Esophagus (tissue), 2 donors: ENCODE data around the gene GPR171. TPM values are rescaled to one million over a fixed set of nuclear protein-coding genes. Genes with fewer than 3 reads are reported as not detected.
A peak's percentile ranks its signal among the peaks of the same experiment; 100 is the strongest.
"Not testable (repeated sequence)": the region's sequence is repeated elsewhere in the genome, so short reads cannot be mapped to it uniquely, and the experiment has no call there.

ENCODE experiments used
- H3K27ac ChIP-seq, 2 donors: one replicate each; pipeline ENCODE4 v1.5.1; 2013; ENCODE audit warnings: low read depth in 2 of 2, mild to moderate bottlenecking in 2 of 2, inconsistent platforms in 1 of 2, low read length in 1 of 2, moderate library complexity in 1 of 2
- H3K27me3 ChIP-seq, 2 donors: one replicate each; pipeline ENCODE4 v1.6.1; 2013; ENCODE audit warnings: low read length in 2 of 2, control low read depth in 1 of 2, mild to moderate bottlenecking in 1 of 2; ENCODE audit not compliant: insufficient read depth in 2 of 2, control insufficient read depth in 1 of 2
- H3K36me3 ChIP-seq, 2 donors: one replicate each; pipeline ENCODE4 v1.6.1; 2013; ENCODE audit warnings: low read length in 1 of 2; ENCODE audit not compliant: control insufficient read depth in 2 of 2, insufficient read depth in 2 of 2
- H3K4me1 ChIP-seq, 2 donors: one replicate each; pipeline ENCODE4 v1.6.1; 2013; ENCODE audit warnings: low read length in 1 of 2; ENCODE audit not compliant: control insufficient read depth in 2 of 2, insufficient read depth in 2 of 2
- H3K4me3 ChIP-seq, 2 donors: one replicate each; pipeline ENCODE4 v1.5.1; 2013; ENCODE audit warnings: low read length in 2 of 2, mild to moderate bottlenecking in 2 of 2, low read depth in 1 of 2, moderate library complexity in 1 of 2
- H3K9me3 ChIP-seq, 2 donors: one replicate each; pipeline ENCODE4 v1.6.1; 2013; ENCODE audit warnings: mild to moderate bottlenecking in 2 of 2, low read depth in 1 of 2, low read length in 1 of 2, moderate library complexity in 1 of 2; ENCODE audit not compliant: control insufficient read depth in 2 of 2, insufficient read depth in 1 of 2
- WGBS, 2 donors: extraction: QIAGEN DNeasy Blood & Tissue Kit; methylation state at CpG; one replicate each; pipeline ENCODE4 v1.1.7; 2013; 5-methylcytosine and 5-hydroxymethylcytosine counted together
- polyA plus RNA-seq, 2 donors: library from polyadenylated mRNA; stranded (reverse); fragments of 200-250 nt; gene quantifications; one replicate each; pipeline ENCODE4 v1.2.3, GENCODE V29; 2013
- donor health status: healthy with polysubstance abuse.
- donor health status: Bipolar disorder and iron deficiency.

Gene GPR171
- polyA plus RNA-seq, result 1 to 10 TPM in 1 of 2 donors, under 1 TPM in 1; 0.52 to 1.5 TPM

GRCh38 chr3:151203051-151203420, at the start of gene GPR171:
Gene GPR171, minus strand, starts transcription at chr3:151203216. Its CDS starts 3,830 bp downstream, at chr3:151199386.
- Histone ChIP-seq H3K27me3 (no peaks in the 10 kb centered on the region), H3K27ac (peak within 1 kb of the TSS in 1 of 2 donors; percentile 21), H3K9me3 (no peaks in the 10 kb centered on the region), H3K36me3 (no peaks in the 10 kb centered on the region), H3K4me3 (no peak within 1 kb of the TSS), H3K4me1 (no peaks in the 10 kb centered on the region)
- 79 to 83% methylated on average over 3 of the region's 3 CpGs for WGBS, 2 donors

DNA sequence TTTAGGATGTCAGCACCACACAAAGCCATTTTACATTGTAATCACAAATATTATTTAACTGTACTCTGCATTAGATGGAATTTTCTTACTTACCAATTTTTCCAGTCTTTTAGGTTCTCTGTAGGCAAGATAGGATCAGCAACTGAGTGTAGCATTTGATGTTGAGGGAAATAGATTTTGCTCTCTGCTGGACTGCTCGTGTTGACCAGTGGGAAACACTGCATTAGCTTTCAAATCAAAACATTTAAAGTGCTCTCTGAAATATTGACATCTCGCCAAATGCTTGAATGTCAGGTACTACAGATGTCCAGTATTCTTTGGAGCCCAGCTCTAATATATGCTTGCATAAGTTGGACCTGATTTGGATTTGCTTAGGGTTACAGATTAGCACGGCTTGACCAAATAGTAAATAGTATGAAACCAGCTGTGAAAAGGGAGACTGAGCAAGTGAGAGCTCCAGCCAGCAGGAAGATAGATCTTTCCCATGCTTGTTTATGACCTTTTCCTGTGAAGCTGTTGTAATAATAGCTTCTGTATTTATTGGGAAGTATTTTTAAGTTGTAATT, 45.8 kb upstream of the GPR171 start:
- Histone ChIP-seq H3K27me3 (no peaks in the 10 kb centered on the region), H3K4me1 (no peaks in the 10 kb centered on the region), H3K9me3 (no peaks in the 10 kb centered on the region), H3K4me3 (no peak overlapping the region), H3K27ac (no peak overlapping the region), H3K36me3 (no peaks in the 10 kb centered on the region)
- 40 to 50% methylated on average over 3 of the region's 3 CpGs for WGBS, 2 donors

DNA sequence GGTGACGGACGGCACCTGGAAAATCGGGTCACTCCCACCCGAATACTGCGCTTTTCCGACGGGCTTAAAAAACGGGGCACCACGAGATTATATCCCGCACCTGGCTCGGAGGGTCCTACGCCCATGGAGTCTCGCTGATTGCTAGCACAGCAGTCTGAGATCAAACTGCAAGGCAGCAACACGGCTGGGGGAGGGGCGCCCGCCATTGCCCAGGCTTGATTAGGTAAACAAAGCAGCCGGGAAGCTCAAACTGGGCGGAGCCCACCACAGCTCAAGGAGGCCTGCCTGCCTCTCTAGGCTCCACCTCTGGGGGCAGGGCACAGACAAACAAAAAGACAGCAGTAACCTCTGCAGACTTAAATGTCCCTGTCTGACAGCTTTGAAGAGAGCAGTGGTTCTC, 39.0 kb upstream of the GPR171 start:
- not testable (repeated sequence) for H3K36me3 ChIP-seq, H3K27me3 ChIP-seq, H3K9me3 ChIP-seq, H3K4me1 ChIP-seq, H3K27ac ChIP-seq, H3K4me3 ChIP-seq
- 78 to 88% methylated on average over 9 to 18 of the region's 18 CpGs for WGBS, 2 donors

- Histone ChIP-seq H3K27me3 (no peaks in the 10 kb centered on the region), H3K36me3 (no peaks in the 10 kb centered on the region), H3K9me3 (no peaks in the 10 kb centered on the region), H3K27ac (no peak overlapping the region), H3K4me3 (no peak overlapping the region), H3K4me1 (no peaks in the 10 kb centered on the region)
- WGBS, 2 donors, result 88 to 89% methylated on average over 7 of the region's 7 CpGs
These were observed 33.7 kb upstream of the GPR171 start for GRCh38 chr3:151236736-151237135.

DNA sequence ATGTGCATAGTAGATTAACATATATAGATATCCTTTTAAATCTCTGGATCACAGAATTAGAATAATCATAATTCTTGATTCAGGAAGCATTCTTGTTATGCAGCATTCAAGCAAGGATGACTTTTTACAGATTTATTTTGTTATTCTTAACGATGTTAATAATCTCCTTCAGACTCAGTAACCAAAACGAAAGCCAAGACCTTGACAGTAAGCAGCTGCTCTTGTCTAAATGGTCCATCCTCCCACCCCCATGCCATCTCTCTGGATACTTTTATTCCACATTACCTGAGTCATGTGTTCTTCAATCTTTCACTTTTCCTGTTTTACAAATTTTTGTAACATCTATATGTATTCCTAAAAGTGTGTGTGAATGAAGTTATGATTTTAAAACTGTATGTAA, 33.3 kb upstream of the GPR171 start:
- Histone ChIP-seq H3K27me3 (no peaks in the 10 kb centered on the region), H3K4me1 (no peaks in the 10 kb centered on the region), H3K36me3 (no peaks in the 10 kb centered on the region), H3K4me3 (no peak overlapping the region), H3K9me3 (no peaks in the 10 kb centered on the region), H3K27ac (no peak overlapping the region)
- 62 to 67% methylated on average over 2 of the region's 2 CpGs for WGBS, 2 donors

DNA sequence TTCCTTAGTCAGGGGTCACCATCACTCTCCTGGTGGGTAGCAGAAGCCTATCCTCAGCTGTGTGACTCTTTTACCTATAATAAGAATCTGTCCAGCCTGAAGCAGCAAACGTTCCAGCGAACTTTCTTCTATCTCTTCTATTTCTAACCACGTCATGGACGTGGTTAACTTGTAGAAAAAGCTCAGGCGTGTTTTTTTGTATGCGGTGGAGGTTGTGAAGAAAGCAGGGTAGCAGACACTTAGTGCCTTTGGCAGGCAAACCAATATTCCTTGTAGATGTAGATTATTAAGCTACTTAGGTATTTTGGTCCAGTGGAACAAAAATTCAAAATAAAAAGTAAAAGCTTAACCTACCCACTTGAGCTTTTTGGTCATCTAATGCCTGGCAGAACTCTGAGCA, 31.8 kb upstream of the GPR171 start:
- Histone ChIP-seq H3K36me3 (no peaks in the 10 kb centered on the region), H3K9me3 (no peaks in the 10 kb centered on the region), H3K4me3 (no peak overlapping the region), H3K4me1 (no peaks in the 10 kb centered on the region), H3K27me3 (no peaks in the 10 kb centered on the region), H3K27ac (no peak overlapping the region)
- 85 to 90% methylated on average over 6 of the region's 6 CpGs for WGBS, 2 donors

DNA sequence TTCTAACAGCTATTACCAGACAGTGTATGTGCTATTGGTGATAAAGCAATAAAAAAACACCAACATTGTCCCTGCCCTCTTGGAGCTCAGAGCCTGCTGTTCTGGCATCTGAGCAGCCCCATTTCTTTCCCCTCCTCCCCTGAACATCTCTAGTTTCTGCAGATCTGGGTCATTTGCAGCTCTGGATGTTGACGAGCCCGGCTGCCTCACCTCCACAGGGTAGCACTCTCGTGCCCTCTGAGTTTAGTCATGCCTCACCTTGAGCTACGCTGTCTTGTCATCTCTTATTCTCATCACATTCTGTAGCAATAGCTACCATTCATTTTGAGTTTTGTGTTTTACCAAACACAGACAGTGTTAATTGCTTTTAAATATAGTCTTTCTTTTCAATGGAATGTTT, 30.0 kb upstream of the GPR171 start:
- H3K9me3 ChIP-seq, result no peaks in the 10 kb centered on the region
- H3K4me3 ChIP-seq, result no peak overlapping the region
- WGBS, 2 donors, result 92 to 93% methylated on average over 4 of the region's 4 CpGs
- H3K4me1 ChIP-seq, result no peaks in the 10 kb centered on the region
- no peak overlapping the region for H3K27ac ChIP-seq
- H3K27me3 ChIP-seq, result no peaks in the 10 kb centered on the region
- H3K36me3 ChIP-seq, result no peaks in the 10 kb centered on the region

- H3K9me3 ChIP-seq, H3K4me3 ChIP-seq, H3K27ac ChIP-seq, H3K4me1 ChIP-seq, H3K27me3 ChIP-seq, H3K36me3 ChIP-seq: not testable (repeated sequence)
These were observed 29.4 kb upstream of the GPR171 start for GRCh38 chr3:151232403-151232802.

DNA sequence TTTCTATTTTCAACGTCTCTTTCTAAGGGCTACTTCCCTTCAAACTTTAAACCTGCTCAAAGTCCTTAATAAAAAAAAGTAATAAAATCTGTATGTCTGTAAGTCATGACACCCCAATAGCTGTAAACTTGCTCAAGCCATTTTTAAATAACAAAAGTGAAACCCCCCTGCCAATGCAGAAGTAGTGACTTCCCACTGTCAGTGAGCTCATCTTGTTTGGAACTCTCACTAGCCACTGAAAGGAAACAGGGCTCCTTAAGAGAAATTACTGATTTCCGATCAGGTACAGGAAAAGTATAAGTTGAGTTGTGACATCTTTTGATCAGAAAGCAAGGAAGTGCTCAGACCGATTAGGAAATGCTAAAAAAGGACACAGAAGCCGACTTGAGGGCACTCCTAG, 27.6 kb upstream of the GPR171 start:
- H3K27me3 ChIP-seq, result no peaks in the 10 kb centered on the region
- no peak overlapping the region for H3K4me3 ChIP-seq
- 40 to 45% methylated on average over 4 of the region's 4 CpGs for WGBS, 2 donors
- H3K4me1 ChIP-seq, result no peaks in the 10 kb centered on the region
- H3K27ac ChIP-seq, result no peak overlapping the region
- no peaks in the 10 kb centered on the region for H3K9me3 ChIP-seq
- no peaks in the 10 kb centered on the region for H3K36me3 ChIP-seq

GRCh38 chr3:151228666-151229040, 25.6 kb upstream of the GPR171 start:
- no peak overlapping the region for H3K4me3 ChIP-seq
- H3K9me3 ChIP-seq, result no peaks in the 10 kb centered on the region
- H3K4me1 ChIP-seq, result no peaks in the 10 kb centered on the region
- H3K36me3 ChIP-seq, result no peaks in the 10 kb centered on the region
- 59% methylated on average over 1 of the region's 1 CpG for WGBS, 2 donors
- H3K27me3 ChIP-seq, result no peaks in the 10 kb centered on the region
- H3K27ac ChIP-seq, result peak overlapping the region in 1 of 2 donors; percentile 13
